Chondrocyte (in vitro differentiated cells): ENCODE data around the gene ALG9. TPM values are rescaled to one million over a fixed set of nuclear protein-coding genes. Genes with fewer than 3 reads are reported as not detected.
"Not testable (repeated sequence)": the region's sequence is repeated elsewhere in the genome, so short reads cannot be mapped to it uniquely, and the experiment has no call there.

ENCODE experiments used
- DNase-seq: peaks from one replicate; pipeline ENCODE4 v3.0.0; 2021; ENCODE audit warnings: mixed read lengths, low spot score
- H3K27ac Mint-ChIP-seq: one replicate; pipeline ENCODE4 v1.8.0; 2021; ENCODE audit warnings: mild to moderate bottlenecking, moderate library complexity, mixed read lengths; ENCODE audit not compliant: unreplicated experiment
- H3K27me3 Mint-ChIP-seq: 2 replicates; pipeline ENCODE4 v1.8.0; 2021; ENCODE audit warnings: low read depth, mixed read lengths
- H3K36me3 Mint-ChIP-seq: 2 replicates; pipeline ENCODE4 v1.8.0; 2021; ENCODE audit warnings: low read depth, mixed read lengths
- H3K4me1 Mint-ChIP-seq: 2 replicates; pipeline ENCODE4 v1.8.0; 2021; ENCODE audit warnings: low read depth, mild to moderate bottlenecking, mixed read lengths
- H3K4me3 Mint-ChIP-seq: one replicate; pipeline ENCODE4 v1.8.0; 2021; ENCODE audit warnings: mild to moderate bottlenecking, moderate library complexity, mixed read lengths; ENCODE audit not compliant: unreplicated experiment
- H3K9me3 Mint-ChIP-seq: 2 replicates; pipeline ENCODE4 v1.8.0; 2021; ENCODE audit warnings: low read depth, mixed read lengths
- total RNA-seq: library from RNA; stranded (reverse); gene quantifications from 3 replicates; pipeline ENCODE4 v1.2.1, GENCODE V29; 2021
- TF ChIP-seq, protein P1 (sequence below): fragments of 200-600 bp; sonication (generic); IDR thresholded peaks from 2 replicates; pipeline ENCODE4 v1.5.0; 2021; ENCODE audit warnings: antibody characterized with exemption, mild to moderate bottlenecking, moderate library complexity

Gene ALG9
- total RNA-seq, 1 donor from 2014 or later = 29.8 TPM

GRCh38 chr11:111788464-111788863 lies 82.9 kb downstream of the ALG9 start:
- no peaks in the 10 kb centered on the region for H3K9me3 Mint-ChIP-seq
- no peak overlapping the region for H3K4me3 Mint-ChIP-seq
- TF ChIP-seq, protein P1, sequence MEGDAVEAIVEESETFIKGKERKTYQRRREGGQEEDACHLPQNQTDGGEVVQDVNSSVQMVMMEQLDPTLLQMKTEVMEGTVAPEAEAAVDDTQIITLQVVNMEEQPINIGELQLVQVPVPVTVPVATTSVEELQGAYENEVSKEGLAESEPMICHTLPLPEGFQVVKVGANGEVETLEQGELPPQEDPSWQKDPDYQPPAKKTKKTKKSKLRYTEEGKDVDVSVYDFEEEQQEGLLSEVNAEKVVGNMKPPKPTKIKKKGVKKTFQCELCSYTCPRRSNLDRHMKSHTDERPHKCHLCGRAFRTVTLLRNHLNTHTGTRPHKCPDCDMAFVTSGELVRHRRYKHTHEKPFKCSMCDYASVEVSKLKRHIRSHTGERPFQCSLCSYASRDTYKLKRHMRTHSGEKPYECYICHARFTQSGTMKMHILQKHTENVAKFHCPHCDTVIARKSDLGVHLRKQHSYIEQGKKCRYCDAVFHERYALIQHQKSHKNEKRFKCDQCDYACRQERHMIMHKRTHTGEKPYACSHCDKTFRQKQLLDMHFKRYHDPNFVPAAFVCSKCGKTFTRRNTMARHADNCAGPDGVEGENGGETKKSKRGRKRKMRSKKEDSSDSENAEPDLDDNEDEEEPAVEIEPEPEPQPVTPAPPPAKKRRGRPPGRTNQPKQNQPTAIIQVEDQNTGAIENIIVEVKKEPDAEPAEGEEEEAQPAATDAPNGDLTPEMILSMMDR = no peak
- no peak for DNase-seq
- H3K36me3 Mint-ChIP-seq = peaks cover 7% of the 10 kb centered on the region
- peaks cover 8% of the 10 kb centered on the region for H3K4me1 Mint-ChIP-seq
- no peak overlapping the region for H3K27ac Mint-ChIP-seq
- H3K27me3 Mint-ChIP-seq = no peaks in the 10 kb centered on the region

DNA sequence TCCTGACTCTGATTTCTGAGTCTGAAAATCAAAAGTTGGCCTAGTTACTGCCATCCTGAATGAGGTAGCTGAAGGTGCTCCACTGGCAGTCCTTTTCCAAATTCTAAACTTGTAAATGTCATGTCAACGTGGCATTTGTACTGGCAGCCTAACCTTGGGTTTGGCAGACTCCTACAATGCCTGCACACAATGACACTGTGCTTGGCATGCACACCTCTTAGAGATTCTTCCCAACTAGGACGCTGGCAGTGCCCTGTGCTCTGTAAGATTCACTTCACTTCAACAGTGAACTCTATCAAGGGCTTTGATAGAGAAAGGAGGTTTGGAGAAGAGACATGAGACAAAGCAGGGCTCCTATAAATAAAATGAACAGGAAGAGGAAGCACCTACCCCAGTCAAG lies 83.3 kb downstream of the ALG9 start:
- H3K4me3 Mint-ChIP-seq = no peak overlapping the region
- H3K27ac Mint-ChIP-seq = no peak overlapping the region
- TF ChIP-seq, protein P1 = no peak
- DNase-seq = no peak
- no peaks in the 10 kb centered on the region for H3K27me3 Mint-ChIP-seq
- H3K9me3 Mint-ChIP-seq = no peaks in the 10 kb centered on the region
- peaks cover 7% of the 10 kb centered on the region for H3K36me3 Mint-ChIP-seq
- H3K4me1 Mint-ChIP-seq = peaks cover 4% of the 10 kb centered on the region

DNA sequence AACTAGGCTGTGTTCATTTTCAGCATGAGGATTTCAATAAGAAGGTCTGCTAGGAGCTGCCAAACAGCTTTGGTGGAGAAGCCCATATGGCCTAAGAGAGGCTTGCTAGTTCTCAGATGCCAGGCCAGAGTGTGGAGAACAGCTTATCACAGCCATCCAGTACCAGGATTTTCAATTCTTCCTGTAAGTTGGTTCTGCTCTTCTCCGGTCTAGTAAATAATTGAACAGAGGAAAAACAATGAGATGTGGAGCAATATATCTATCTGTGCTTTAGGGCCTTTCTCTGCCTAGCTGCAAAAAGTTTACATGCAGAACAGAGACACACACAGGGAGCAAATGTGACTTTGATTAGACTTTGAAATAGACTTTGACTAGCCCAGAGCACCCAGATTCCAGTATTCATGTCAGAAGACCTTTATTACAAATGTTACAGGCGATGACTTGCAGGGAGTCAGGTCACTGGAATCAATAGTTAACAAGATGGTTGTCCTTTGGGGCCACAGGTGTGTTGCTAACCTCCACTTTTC lies 85.4 kb downstream of the ALG9 start:
- H3K27ac Mint-ChIP-seq = no peak overlapping the region
- H3K4me3 Mint-ChIP-seq = no peak overlapping the region
- no peaks in the 10 kb centered on the region for H3K9me3 Mint-ChIP-seq
- no peak for DNase-seq
- TF ChIP-seq, protein P1 = no peak
- no peaks in the 10 kb centered on the region for H3K27me3 Mint-ChIP-seq
- H3K4me1 Mint-ChIP-seq = no peaks in the 10 kb centered on the region
- H3K36me3 Mint-ChIP-seq = peaks cover 7% of the 10 kb centered on the region

- H3K4me3 Mint-ChIP-seq = no peak overlapping the region
- H3K9me3 Mint-ChIP-seq = no peaks in the 10 kb centered on the region
- H3K27me3 Mint-ChIP-seq = no peaks in the 10 kb centered on the region
- DNase-seq = no peak
- TF ChIP-seq, protein P1 = no peak
- H3K4me1 Mint-ChIP-seq = no peaks in the 10 kb centered on the region
- no peak overlapping the region for H3K27ac Mint-ChIP-seq
- H3K36me3 Mint-ChIP-seq = peaks cover 7% of the 10 kb centered on the region
Measured at GRCh38 chr11:111785076-111785475, 86.3 kb downstream of the ALG9 start.

- not testable (repeated sequence) for H3K9me3 Mint-ChIP-seq
Measured at GRCh38 chr11:111784311-111784710, 87.1 kb downstream of the ALG9 start.

GRCh38 chr11:111782109-111782741 lies 89.2 kb downstream of the ALG9 start:
- Mint-ChIP-seq H3K27me3 (no peaks in the 10 kb centered on the region), H3K9me3 (no peaks in the 10 kb centered on the region), H3K27ac (no peak overlapping the region), H3K36me3 (peaks cover 7% of the 10 kb centered on the region), H3K4me1 (peaks cover 8% of the 10 kb centered on the region), H3K4me3 (no peak overlapping the region)
- no peak for DNase-seq
- TF ChIP-seq, protein P1 = no peak

More at GRCh38 chr11:111784311-111784710, 87.1 kb downstream of the ALG9 start:
- not testable (repeated sequence) for H3K4me3 Mint-ChIP-seq, DNase-seq, H3K36me3 Mint-ChIP-seq, H3K27ac Mint-ChIP-seq, H3K27me3 Mint-ChIP-seq, H3K4me1 Mint-ChIP-seq
